Ovary (tissue), 3 donors: ENCODE data around the gene GAGE1.

Source experiments
- POLR2A ChIP-seq: fragments of 450-650 bp; IDR thresholded peaks from one replicate; pipeline ENCODE4 v1.6.1; 2017; ENCODE audit warnings: antibody characterized with exemption, mild to moderate bottlenecking, moderate library complexity
- TF ChIP-seq, protein P1 (sequence below), 3 donors: fragments of 450-650 bp in 2 of 3; fragments of 200-600 bp in 1 of 3; IDR thresholded peaks; one replicate each; pipeline versions ENCODE4 v1.5.1 to v1.8.0; 2016 to 2022; ENCODE audit warnings: antibody characterized with exemption in 3 of 3, mild to moderate bottlenecking in 1 of 3
- donor health status: DM: no; HTN: no; CAD: no.

DNA sequence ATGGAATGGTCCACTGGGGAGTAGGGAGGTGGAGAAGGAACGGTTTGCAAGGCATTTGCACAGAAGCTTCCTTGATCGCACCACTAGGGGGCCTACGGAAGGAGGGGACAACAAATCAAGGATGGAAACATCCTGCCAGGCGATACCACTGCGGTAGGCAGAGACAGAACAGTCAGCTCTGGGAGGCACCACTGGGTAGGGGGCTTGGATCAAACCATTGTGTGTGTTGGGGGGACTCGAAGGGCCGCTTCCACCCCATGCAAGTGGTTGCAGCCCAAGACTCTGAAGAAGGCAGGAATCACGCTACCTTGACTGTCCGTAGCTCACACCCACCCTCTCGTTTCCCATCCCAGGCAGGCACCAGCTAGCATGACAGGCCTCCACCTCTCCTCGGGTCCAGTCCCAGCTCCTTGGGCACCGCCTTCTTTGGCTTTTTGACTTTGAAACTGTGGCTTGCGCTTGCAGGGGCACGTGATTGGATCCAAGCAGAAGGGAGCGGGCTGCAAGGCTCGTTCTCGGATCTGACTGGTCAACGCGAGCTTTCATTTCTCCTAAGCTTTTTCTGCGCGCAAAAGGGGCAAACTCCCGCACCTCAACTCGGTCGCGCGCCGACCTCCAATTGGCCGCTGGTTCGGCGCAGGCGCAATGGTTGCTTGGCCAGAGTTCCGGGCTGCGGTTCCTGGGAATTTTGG, 28.4 kb downstream of the GAGE1 start:
- TF ChIP-seq POLR2A = no peak
- TF ChIP-seq, protein P1, sequence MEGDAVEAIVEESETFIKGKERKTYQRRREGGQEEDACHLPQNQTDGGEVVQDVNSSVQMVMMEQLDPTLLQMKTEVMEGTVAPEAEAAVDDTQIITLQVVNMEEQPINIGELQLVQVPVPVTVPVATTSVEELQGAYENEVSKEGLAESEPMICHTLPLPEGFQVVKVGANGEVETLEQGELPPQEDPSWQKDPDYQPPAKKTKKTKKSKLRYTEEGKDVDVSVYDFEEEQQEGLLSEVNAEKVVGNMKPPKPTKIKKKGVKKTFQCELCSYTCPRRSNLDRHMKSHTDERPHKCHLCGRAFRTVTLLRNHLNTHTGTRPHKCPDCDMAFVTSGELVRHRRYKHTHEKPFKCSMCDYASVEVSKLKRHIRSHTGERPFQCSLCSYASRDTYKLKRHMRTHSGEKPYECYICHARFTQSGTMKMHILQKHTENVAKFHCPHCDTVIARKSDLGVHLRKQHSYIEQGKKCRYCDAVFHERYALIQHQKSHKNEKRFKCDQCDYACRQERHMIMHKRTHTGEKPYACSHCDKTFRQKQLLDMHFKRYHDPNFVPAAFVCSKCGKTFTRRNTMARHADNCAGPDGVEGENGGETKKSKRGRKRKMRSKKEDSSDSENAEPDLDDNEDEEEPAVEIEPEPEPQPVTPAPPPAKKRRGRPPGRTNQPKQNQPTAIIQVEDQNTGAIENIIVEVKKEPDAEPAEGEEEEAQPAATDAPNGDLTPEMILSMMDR (IDR thresholded peaks at IDR 0.05) = no peak
